Measurements from ENCODE around the gene PAQR7.

DNA sequence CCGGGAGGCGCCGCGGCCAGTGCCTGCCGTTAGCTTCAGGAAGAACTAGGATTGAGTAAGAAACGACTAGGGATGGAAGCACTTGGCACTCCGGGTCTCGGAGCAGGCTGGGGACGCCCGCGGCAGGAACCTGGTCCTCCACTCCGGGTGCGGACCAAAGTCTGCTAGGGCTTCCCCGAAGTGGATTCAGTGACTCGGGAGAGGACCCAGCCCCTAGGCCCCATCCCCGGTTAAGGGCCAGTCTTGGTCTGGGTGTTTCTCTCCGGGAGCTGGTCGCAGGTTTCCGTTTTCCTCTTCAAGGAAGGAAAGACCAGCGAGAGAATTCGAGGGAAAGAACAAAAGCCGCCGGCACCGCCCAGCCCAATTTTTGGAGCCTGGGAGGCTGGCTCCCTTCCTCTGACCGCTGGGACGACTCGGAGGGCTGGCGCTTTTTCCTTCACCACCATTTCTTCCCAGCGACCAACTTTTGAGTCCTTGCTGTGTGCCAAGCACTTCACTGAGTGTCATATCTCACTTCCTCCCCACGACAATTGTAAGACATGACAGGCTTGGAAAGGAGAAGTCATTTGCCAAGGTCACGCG, 47.6 kb upstream of the PAQR7 start:
- TF ChIP-seq, protein P1, sequence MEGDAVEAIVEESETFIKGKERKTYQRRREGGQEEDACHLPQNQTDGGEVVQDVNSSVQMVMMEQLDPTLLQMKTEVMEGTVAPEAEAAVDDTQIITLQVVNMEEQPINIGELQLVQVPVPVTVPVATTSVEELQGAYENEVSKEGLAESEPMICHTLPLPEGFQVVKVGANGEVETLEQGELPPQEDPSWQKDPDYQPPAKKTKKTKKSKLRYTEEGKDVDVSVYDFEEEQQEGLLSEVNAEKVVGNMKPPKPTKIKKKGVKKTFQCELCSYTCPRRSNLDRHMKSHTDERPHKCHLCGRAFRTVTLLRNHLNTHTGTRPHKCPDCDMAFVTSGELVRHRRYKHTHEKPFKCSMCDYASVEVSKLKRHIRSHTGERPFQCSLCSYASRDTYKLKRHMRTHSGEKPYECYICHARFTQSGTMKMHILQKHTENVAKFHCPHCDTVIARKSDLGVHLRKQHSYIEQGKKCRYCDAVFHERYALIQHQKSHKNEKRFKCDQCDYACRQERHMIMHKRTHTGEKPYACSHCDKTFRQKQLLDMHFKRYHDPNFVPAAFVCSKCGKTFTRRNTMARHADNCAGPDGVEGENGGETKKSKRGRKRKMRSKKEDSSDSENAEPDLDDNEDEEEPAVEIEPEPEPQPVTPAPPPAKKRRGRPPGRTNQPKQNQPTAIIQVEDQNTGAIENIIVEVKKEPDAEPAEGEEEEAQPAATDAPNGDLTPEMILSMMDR (IDR thresholded peaks at IDR 0.05), result no peak
- TF ChIP-seq ZFX (IDR thresholded peaks at IDR 0.05; ENCODE audit: borderline replicate concordance), result no peak
